BJ (cell line): ENCODE measurements around the gene MS4A10. TPM values are rescaled to one million over a fixed set of nuclear protein-coding genes. Genes with fewer than 3 reads are reported as not detected.

Experiments used
- CTCF ChIA-PET: fragments of 350-600 bp; formaldehyde crosslinking; extraction: SDS; loops from one replicate; lab custom pipeline; 2021; ENCODE audit warnings: antibody characterized with exemption, inconsistent platforms; lab: Yijun Ruan, JAX
- POLR2A ChIA-PET: fragments of 300-600 bp; sonication (Branson Sonifier 250); formaldehyde crosslinking; extraction: SDS; loops from one replicate; lab custom pipeline; 2021; ENCODE audit warnings: antibody characterized with exemption; lab: Charles Lee
- DNase-seq: peaks from one replicate; pipeline ENCODE4 v3.0.0-alpha.2; 2011; ENCODE audit warnings: low read depth
- H3K27me3 ChIP-seq: 2 replicates; pipeline ENCODE4 v1.6.0; 2011; ENCODE audit warnings: low read length; ENCODE audit not compliant: control insufficient read depth, insufficient read depth
- H3K36me3 ChIP-seq: 2 replicates; pipeline ENCODE4 v1.5.1; 2011; ENCODE audit warnings: low read length; ENCODE audit not compliant: control insufficient read depth, insufficient read depth
- H3K4me3 ChIP-seq: 2 replicates; pipeline ENCODE4 v1.5.1; 2011; ENCODE audit warnings: low read depth, mild to moderate bottlenecking, control low read depth, low read length
- CTCF ChIP-seq: IDR thresholded peaks from 2 replicates; pipeline ENCODE4 v1.5.1; 2011; ENCODE audit warnings: low read depth, mild to moderate bottlenecking, control low read depth, inconsistent platforms, low read length, moderate library complexity; ENCODE audit not compliant: insufficient read depth
- polyA plus RNA-seq: library from polyadenylated mRNA; depleted of rRNA; stranded (reverse); fragments of >200 nt; gene quantifications from 2 replicates; pipeline ENCODE4 v1.2.3, GENCODE V29; 2011

MS4A10 gene
- polyA plus RNA-seq, 1 experiment, result not detected

GRCh38 chr11:60783911-60784310 is 1.2 kb upstream of the MS4A10 start:
- Histone ChIP-seq H3K27me3 (peaks cover 3% of the 10 kb centered on the region; the same call in 1 of the 2 replicates), H3K36me3 (no peaks in the 10 kb centered on the region), H3K4me3 (no peak overlapping the region)
- ChIA-PET CTCF (interaction anchor here (5.3 kb wide), 1 partner anchor 7 kb away, joined by 39 read pairs; no protein-coding TSS in a partner anchor), POLR2A (no interaction called here)
- DNase-seq, result no peak
- TF ChIP-seq CTCF, result no peak

GRCh38 chr11:60785806-60786361 is 751 bp downstream of the MS4A10 start:
- no peak for DNase-seq
- Histone ChIP-seq H3K36me3 (no peaks in the 10 kb centered on the region), H3K27me3 (peaks cover 2% of the 10 kb centered on the region; the same call in 1 of the 2 replicates), H3K4me3 (no peak overlapping the region)
- CTCF ChIA-PET, result interaction anchor here (1.0 to 5.3 kb wide), 3 partner anchors 9 to 114 kb away, joined by 3 to 39 read pairs (median 3); no protein-coding TSS in a partner anchor
- POLR2A ChIA-PET, result no interaction called here
- TF ChIP-seq CTCF, result no peak

GRCh38 chr11:60786811-60787567 is 1.9 kb downstream of the MS4A10 start:
- H3K27me3 ChIP-seq, result peaks cover 2% of the 10 kb centered on the region; the same call in 1 of the 2 replicates
- CTCF ChIA-PET, result interaction anchor here (5.3 kb wide), 1 partner anchor 10 kb away, joined by 39 read pairs; no protein-coding TSS in a partner anchor
- POLR2A ChIA-PET, result no interaction called here
- DNase-seq, result peak; percentile 51
- H3K4me3 ChIP-seq, result no peak overlapping the region
- no peak for TF ChIP-seq CTCF
- H3K36me3 ChIP-seq, result no peaks in the 10 kb centered on the region

- ChIA-PET POLR2A (no interaction called here), CTCF (interaction anchor here (5.3 kb wide), 1 partner anchor 12 kb away, joined by 39 read pairs; no protein-coding TSS in a partner anchor)
- Histone ChIP-seq H3K36me3 (no peaks in the 10 kb centered on the region), H3K27me3 (peaks cover 5% of the 10 kb centered on the region), H3K4me3 (no peak overlapping the region)
- no peak for TF ChIP-seq CTCF
- no peak for DNase-seq
Measured at GRCh38 chr11:60788401-60789125, 3.4 kb downstream of the MS4A10 start.

GRCh38 chr11:60790726-60791125 is 5.6 kb downstream of the MS4A10 start:
- DNase-seq, result no peak
- no peak overlapping the region for H3K4me3 ChIP-seq
- no peak for TF ChIP-seq CTCF
- H3K36me3 ChIP-seq, result no peaks in the 10 kb centered on the region
- peaks cover 3% of the 10 kb centered on the region for H3K27me3 ChIP-seq
- ChIA-PET POLR2A (no interaction called here), CTCF (interaction anchor here (1.4 kb wide), 1 partner anchor 16 kb away, joined by 4 read pairs; no protein-coding TSS in a partner anchor)
